Measurements from ENCODE around the gene EXOG. TPM values are rescaled to one million over a fixed set of nuclear protein-coding genes. Genes with fewer than 3 reads are reported as not detected.

EXOG gene
- polyA plus RNA-seq, 3 donors, result 1.6 to 5.4 (median 2.4) TPM

GRCh38 chr3:38477839-38478450, 18.2 kb upstream of the EXOG start:
- H4K20me1 ChIP-seq (ENCODE audit: insufficient read depth, low read length), result no peaks in the 10 kb centered on the region
- H3K9me3 ChIP-seq (replicated peaks in 1 of 2; ENCODE audit: control insufficient read depth in 1 of 2, insufficient read depth in 1 of 2, low read length in 2 of 2), result no peaks in the 10 kb centered on the region
- peaks cover 0 to 2% of the 10 kb centered on the region in 2 donors for H3K36me3 ChIP-seq (replicated peaks in 1 of 2; ENCODE audit: control insufficient read depth in 1 of 2, insufficient read depth in 2 of 2, low read length in 2 of 2)
- Mint-ChIP-seq H3K27me3 (ENCODE audit: low read depth in 3 of 3) (no peaks in the 10 kb centered on the region), H3K27ac (no peak overlapping the region), H3K4me3 (no peak overlapping the region), H3K4me1 (no peaks in the 10 kb centered on the region), H3K36me3 (peaks cover 2% of the 10 kb centered on the region in 2 donors), H3K9me3 (no peaks in the 10 kb centered on the region)
- H2AFZ ChIP-seq (ENCODE audit: insufficient read depth, low read depth, low read length, poor library complexity, severe bottlenecking), result no peak overlapping the region
- H3K27me3 ChIP-seq (ENCODE audit: control insufficient read depth in 2 of 2, insufficient read depth in 2 of 2, low read length in 2 of 2), result no peaks in the 10 kb centered on the region
- 97% methylated on average over 13 of the region's 15 CpGs for WGBS (ENCODE audit: insufficient coverage)
- no peak overlapping the region for H3K9ac ChIP-seq (ENCODE audit: insufficient read depth, low read length, poor library complexity, severe bottlenecking)
- no peak overlapping the region for H3K4me2 ChIP-seq (replicated peaks; ENCODE audit: extremely low read depth, low read length, poor library complexity, severe bottlenecking)
- TF ChIP-seq CTCF (IDR thresholded peaks at IDR 0.05), result no peak
- no peak overlapping the region for H3K4me3 ChIP-seq (replicated peaks in 1 of 3; ENCODE audit: low read depth in 2 of 3, low read length in 3 of 3)
- H3K79me2 ChIP-seq (ENCODE audit: insufficient read depth, low read length), result no peaks in the 10 kb centered on the region
- no peak overlapping the region for H3K27ac ChIP-seq (ENCODE audit: low read depth in 1 of 2, low read length in 2 of 2)
- H3K4me1 ChIP-seq (ENCODE audit: control insufficient read depth in 1 of 2, insufficient read depth in 2 of 2, low read length in 2 of 2), result no peaks in the 10 kb centered on the region
- intact Hi-C loops (cut with micrococcal nuclease), result loop anchor here (2.0 to 5.0 kb wide), 2 partner anchors 129 to 361 kb away; no protein-coding TSS in a partner anchor
- DNase-seq, result no peak

- TF ChIP-seq CTCF (IDR thresholded peaks at IDR 0.05), result no peak
- Histone ChIP-seq H3K4me3 (replicated peaks in 1 of 3; ENCODE audit: low read depth in 2 of 3, low read length in 3 of 3) (no peak overlapping the region), H4K20me1 (ENCODE audit: insufficient read depth, low read length) (no peaks in the 10 kb centered on the region), H3K27ac (ENCODE audit: low read depth in 1 of 2, low read length in 2 of 2) (no peak overlapping the region), H3K4me2 (replicated peaks; ENCODE audit: extremely low read depth, low read length, poor library complexity, severe bottlenecking) (no peak overlapping the region), H3K36me3 (replicated peaks in 1 of 2; ENCODE audit: control insufficient read depth in 1 of 2, insufficient read depth in 2 of 2, low read length in 2 of 2) (peaks cover 0 to 2% of the 10 kb centered on the region in 2 donors), H3K9me3 (replicated peaks in 1 of 2; ENCODE audit: control insufficient read depth in 1 of 2, insufficient read depth in 1 of 2, low read length in 2 of 2) (no peaks in the 10 kb centered on the region), H3K9ac (ENCODE audit: insufficient read depth, low read length, poor library complexity, severe bottlenecking) (no peak overlapping the region), H3K79me2 (ENCODE audit: insufficient read depth, low read length) (no peaks in the 10 kb centered on the region), H2AFZ (ENCODE audit: insufficient read depth, low read depth, low read length, poor library complexity, severe bottlenecking) (no peak overlapping the region), H3K4me1 (ENCODE audit: control insufficient read depth in 1 of 2, insufficient read depth in 2 of 2, low read length in 2 of 2) (no peaks in the 10 kb centered on the region), H3K27me3 (ENCODE audit: control insufficient read depth in 2 of 2, insufficient read depth in 2 of 2, low read length in 2 of 2) (no peaks in the 10 kb centered on the region)
- Mint-ChIP-seq H3K36me3 (peaks cover 2 to 4% of the 10 kb centered on the region in 2 donors), H3K9me3 (no peaks in the 10 kb centered on the region), H3K4me3 (no peak overlapping the region), H3K27me3 (ENCODE audit: low read depth in 3 of 3) (no peaks in the 10 kb centered on the region), H3K4me1 (no peaks in the 10 kb centered on the region), H3K27ac (no peak overlapping the region)
- DNase-seq, result no peak
- intact Hi-C loops (cut with micrococcal nuclease), result loop anchor here (2.0 to 5.0 kb wide), 2 partner anchors 130 to 362 kb away; no protein-coding TSS in a partner anchor
- WGBS (ENCODE audit: insufficient coverage), result 98% methylated on average over 9 of the region's 9 CpGs
Measured at GRCh38 chr3:38478901-38479300, 17.2 kb upstream of the EXOG start.
